Raji (cell line): ENCODE measurements around the gene HIP1R.

Experiments used
- POLR2A ChIP-seq: IDR thresholded peaks from 2 replicates; pipeline ENCODE4 v1.6.1; 2011; ENCODE audit warnings: low read depth, low read length, control low read depth; ENCODE audit not compliant: insufficient read depth

HIP1R gene

GRCh38 chr12:122820138-122820537 lies 15.1 kb upstream of the HIP1R start:
- no peak for TF ChIP-seq POLR2A

- TF ChIP-seq POLR2A = peak; percentile 59
Measured at GRCh38 chr12:122820838-122821271, 14.4 kb upstream of the HIP1R start.

- TF ChIP-seq POLR2A = no peak
Measured at GRCh38 chr12:122823429-122823828, 11.8 kb upstream of the HIP1R start.

GRCh38 chr12:122825773-122826724 lies 9.2 kb upstream of the HIP1R start:
- no peak for TF ChIP-seq POLR2A

- no peak for TF ChIP-seq POLR2A
Measured at GRCh38 chr12:122827258-122827657, 8.0 kb upstream of the HIP1R start.

GRCh38 chr12:122830517-122831214 lies 4.6 kb upstream of the HIP1R start:
- TF ChIP-seq POLR2A = no peak

GRCh38 chr12:122834104-122834920 lies 945 bp upstream of the HIP1R start:
- TF ChIP-seq POLR2A = no peak

- no peak; the same call in 1 of the 2 replicates for TF ChIP-seq POLR2A
Measured at GRCh38 chr12:122835750-122836026, 431 bp downstream of the HIP1R start.

- TF ChIP-seq POLR2A = peak; percentile 58
Measured at GRCh38 chr12:122836027-122836921, 1.0 kb downstream of the HIP1R start.

- TF ChIP-seq POLR2A = no peak
Measured at GRCh38 chr12:122837306-122838265, 2.3 kb downstream of the HIP1R start.

GRCh38 chr12:122838841-122839240 lies 3.6 kb downstream of the HIP1R start:
- TF ChIP-seq POLR2A = no peak

- TF ChIP-seq POLR2A = no peak
Measured at GRCh38 chr12:122839907-122840554, 4.8 kb downstream of the HIP1R start.

- no peak for TF ChIP-seq POLR2A
Measured at GRCh38 chr12:122840580-122841513, 5.6 kb downstream of the HIP1R start.
